SKM-1 (cell line): ENCODE data around the gene APOA1.
A peak's percentile ranks its signal among the peaks of the same experiment; 100 is the strongest.

Source experiments
- DNase-seq: peaks from one replicate; lab custom pipeline; 2025; ENCODE audit not compliant: unreplicated experiment; lab: John Stamatoyannopoulos, UW

APOA1 gene

GRCh38 chr11:116837231-116838091, at the start of gene APOA1:
Gene APOA1 (minus strand): TSS chr11:116837622. CDS start chr11:116837387, 235 bp downstream.
- DNase-seq: no peak

GRCh38 chr11:116885951-116886655, 48.7 kb upstream of the APOA1 start:
- no peak for DNase-seq

GRCh38 chr11:116882386-116882785, 45.0 kb upstream of the APOA1 start:
- no peak for DNase-seq

GRCh38 chr11:116881143-116881542, 43.7 kb upstream of the APOA1 start:
- no peak for DNase-seq

- peak; percentile 71 for DNase-seq
Observed at GRCh38 chr11:116879800-116880625, 42.6 kb upstream of the APOA1 start.

- DNase-seq: no peak
Observed at GRCh38 chr11:116876656-116877055, 39.2 kb upstream of the APOA1 start.

- no peak for DNase-seq
Observed at GRCh38 chr11:116875194-116875593, 37.8 kb upstream of the APOA1 start.

GRCh38 chr11:116874251-116874650, 36.8 kb upstream of the APOA1 start:
- DNase-seq: no peak

- DNase-seq: no peak
Observed at GRCh38 chr11:116873381-116873780, 36.0 kb upstream of the APOA1 start.

GRCh38 chr11:116871248-116871647, 33.8 kb upstream of the APOA1 start:
- no peak for DNase-seq

- DNase-seq: no peak
Observed at GRCh38 chr11:116870054-116870453, 32.6 kb upstream of the APOA1 start.

GRCh38 chr11:116869610-116870009, 32.2 kb upstream of the APOA1 start:
- no peak for DNase-seq

- no peak for DNase-seq
Observed at GRCh38 chr11:116868066-116868465, 30.6 kb upstream of the APOA1 start.

- DNase-seq: no peak
Observed at GRCh38 chr11:116867619-116868018, 30.2 kb upstream of the APOA1 start.

- DNase-seq: no peak
Observed at GRCh38 chr11:116866804-116867455, 29.5 kb upstream of the APOA1 start.

GRCh38 chr11:116865696-116866095, 28.3 kb upstream of the APOA1 start:
- no peak for DNase-seq

GRCh38 chr11:116864531-116864930, 27.1 kb upstream of the APOA1 start:
- DNase-seq: no peak

- DNase-seq: no peak
Observed at GRCh38 chr11:116862951-116863350, 25.5 kb upstream of the APOA1 start.

- no peak for DNase-seq
Observed at GRCh38 chr11:116862185-116862584, 24.8 kb upstream of the APOA1 start.

- DNase-seq: no peak
Observed at GRCh38 chr11:116861539-116861938, 24.1 kb upstream of the APOA1 start.

- no peak for DNase-seq
Observed at GRCh38 chr11:116860303-116860702, 22.9 kb upstream of the APOA1 start.
